Choroid plexus epithelial cell (primary cell): Measurements from ENCODE around the gene MACROH2A2.
A peak's percentile ranks its signal among the peaks of the same experiment; 100 is the strongest.
"Not testable (repeated sequence)": the region's sequence is repeated elsewhere in the genome, so short reads cannot be mapped to it uniquely, and the experiment has no call there.

ENCODE experiments used
- DNase-seq: peaks from one replicate; pipeline ENCODE4 v3.0.0-alpha.2; 2010; ENCODE audit warnings: low read depth
- H3K4me3 ChIP-seq: 2 replicates; pipeline ENCODE4 v1.5.1; 2011; ENCODE audit warnings: low read depth, mild to moderate bottlenecking, control low read depth, low read length, moderate library complexity
- CTCF ChIP-seq: conservative IDR thresholded peaks from 2 replicates; pipeline ENCODE4 v1.5.1; 2011; ENCODE audit warnings: low read depth, mild to moderate bottlenecking, control low read depth, inconsistent platforms, low read length, moderate library complexity

MACROH2A2 gene

GRCh38 chr10:70097459-70097858 is 44.8 kb downstream of the MACROH2A2 start:
- no peak for TF ChIP-seq CTCF
- no peak overlapping the region for H3K4me3 ChIP-seq
- no peak for DNase-seq

GRCh38 chr10:70098271-70098670 is 45.6 kb downstream of the MACROH2A2 start:
- no peak overlapping the region for H3K4me3 ChIP-seq
- no peak for DNase-seq
- no peak for TF ChIP-seq CTCF

GRCh38 chr10:70101068-70101562 is 48.5 kb downstream of the MACROH2A2 start:
- not testable (repeated sequence) for DNase-seq, H3K4me3 ChIP-seq

- no peak overlapping the region for H3K4me3 ChIP-seq
- DNase-seq: no peak
- TF ChIP-seq CTCF: no peak
These were observed 49.0 kb downstream of the MACROH2A2 start for GRCh38 chr10:70101668-70102067.

- no peak overlapping the region for H3K4me3 ChIP-seq
- peak; percentile 12 for DNase-seq
- peak; percentile 68 for TF ChIP-seq CTCF
These were observed 54.5 kb downstream of the MACROH2A2 start for GRCh38 chr10:70106958-70107791.

- H3K4me3 ChIP-seq: no peak overlapping the region
- TF ChIP-seq CTCF: no peak
- no peak for DNase-seq
These were observed 56.6 kb downstream of the MACROH2A2 start for GRCh38 chr10:70109064-70109729.

GRCh38 chr10:70111496-70111895 is 58.9 kb downstream of the MACROH2A2 start:
- DNase-seq: no peak
- no peak for TF ChIP-seq CTCF
- no peak overlapping the region for H3K4me3 ChIP-seq
